Lower leg skin (tissue), 4 donors: ENCODE results near the gene ZFYVE28. TPM values are rescaled to one million over a fixed set of nuclear protein-coding genes. Genes with fewer than 3 reads are reported as not detected.

ENCODE experiments used
- DNase-seq, 2 donors: peaks; one replicate each; pipeline ENCODE4 v3.0.0-alpha.2; 2019; ENCODE audit warnings: low spot score in 2 of 2
- H3K4me3 ChIP-seq: fragments of 200-600 bp; sonication (generic); 2 replicates; pipeline ENCODE4 v1.5.1; 2017; ENCODE audit warnings: mild to moderate bottlenecking, low read depth; ENCODE audit not compliant: poor library complexity, severe bottlenecking
- CTCF ChIP-seq, 3 donors: fragments of 450-650 bp; IDR thresholded peaks; one replicate each; pipeline ENCODE4 v1.5.1; 2016; ENCODE audit warnings: antibody characterized with exemption in 3 of 3, mild to moderate bottlenecking in 3 of 3, moderate library complexity in 2 of 3
- POLR2A ChIP-seq, 2 donors: fragments of 450-650 bp; IDR thresholded peaks; one replicate each; pipeline ENCODE4 v1.6.1; 2016 to 2017; ENCODE audit warnings: antibody characterized with exemption in 2 of 2, mild to moderate bottlenecking in 1 of 2, moderate library complexity in 1 of 2
- WGBS, 2 donors: methylation state at CpG; one replicate each; pipeline ENCODE4 v1.1.5; 2018; 5-methylcytosine and 5-hydroxymethylcytosine counted together
- intact Hi-C: fragments of 100-400 bp; cut with DNase I; formaldehyde crosslinking; loops from one replicate; pipeline ENCODE4 v1.15.0; 2023; ENCODE audit warnings: low total_unique reads
- total RNA-seq, 4 donors: library from RNA; depleted of rRNA; stranded (reverse); fragments of >200 nt; gene quantifications; one replicate each; pipeline ENCODE4 v1.1.0, GENCODE V29; 2016

The ZFYVE28 gene
- total RNA-seq, 4 donors from 2014 or later = 5.0 to 12.8 (median 9.9) TPM

DNA sequence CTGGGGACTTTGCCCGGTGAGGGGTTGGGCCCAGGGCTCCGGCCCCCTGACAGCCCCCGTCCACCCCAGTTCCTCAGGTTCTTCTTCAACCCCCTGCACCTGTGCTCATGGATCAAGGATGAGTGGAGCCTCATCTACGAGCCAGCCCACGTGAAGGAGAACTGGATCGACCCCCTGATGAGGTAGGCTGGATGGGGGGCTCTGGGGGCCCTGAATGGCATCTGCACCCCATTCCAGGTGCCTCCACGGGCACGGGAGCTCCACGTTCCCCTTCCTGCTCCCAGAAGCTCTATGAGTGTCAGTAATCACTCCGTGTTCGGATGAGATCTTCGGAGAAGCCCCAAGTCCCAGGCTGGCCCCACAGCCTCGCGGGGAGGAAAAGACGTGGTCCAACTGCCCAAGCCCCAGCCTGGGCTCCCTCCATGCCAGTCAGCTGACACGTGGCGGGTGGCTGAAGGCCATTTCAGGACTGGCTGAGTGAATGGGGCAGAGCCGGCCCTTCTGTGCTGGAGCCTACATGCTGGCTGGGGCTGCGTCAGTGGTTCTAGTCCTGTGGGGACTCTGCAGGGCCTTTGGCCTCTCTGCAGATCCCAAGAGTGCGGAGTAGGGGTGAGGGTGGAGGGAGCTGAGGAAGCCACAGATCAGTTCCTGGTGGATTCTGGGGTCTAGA is 24.8 kb upstream of the ZFYVE28 start:
- H3K4me3 ChIP-seq = no peak overlapping the region
- intact Hi-C loops = no loop called here
- 82 to 90% methylated on average over 20 of the region's 20 CpGs for WGBS, 2 donors
- TF ChIP-seq POLR2A (IDR thresholded peaks at IDR 0.05) (no peak), CTCF (IDR thresholded peaks at IDR 0.05) (no peak)
- DNase-seq = no peak

DNA sequence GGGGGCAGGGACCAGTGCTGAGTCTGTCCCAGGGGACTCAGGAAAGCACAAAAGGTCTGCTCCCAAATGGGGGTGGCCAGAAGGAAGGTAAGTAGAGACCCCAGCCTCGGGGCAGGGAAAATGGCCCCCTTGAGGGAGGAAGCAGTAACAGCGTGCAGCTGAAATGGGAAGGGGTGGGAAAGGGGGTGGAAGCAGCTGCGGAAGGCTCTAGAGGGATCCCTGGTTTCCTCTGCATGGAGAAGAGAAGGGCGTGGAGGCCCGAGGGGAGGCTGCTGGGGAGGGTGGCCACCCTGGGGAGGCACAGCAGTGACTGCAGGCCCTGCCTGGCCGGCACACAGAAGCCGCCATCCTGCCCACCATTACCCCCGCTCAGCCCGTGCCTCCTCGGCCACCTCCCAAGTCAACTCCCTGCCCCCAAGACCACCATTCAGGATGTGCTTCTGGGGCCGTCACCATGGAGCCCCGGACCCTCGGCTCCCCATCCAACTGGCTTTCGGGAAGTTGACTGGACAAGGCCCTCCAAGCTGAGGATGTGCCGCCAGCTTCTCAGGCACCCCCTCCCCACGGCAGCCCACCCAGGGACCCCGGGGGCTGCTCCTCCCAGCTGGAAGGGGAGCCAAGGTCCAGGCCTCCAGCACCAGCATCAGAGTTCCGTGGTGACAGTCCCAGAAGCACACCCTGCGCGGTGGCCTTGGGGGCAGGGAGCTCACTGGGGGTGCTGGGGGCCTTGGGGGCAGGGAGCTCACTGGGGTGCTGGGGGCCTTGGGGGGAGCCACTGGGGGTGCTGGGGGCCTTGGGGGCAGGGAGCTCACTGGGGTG is 23.9 kb upstream of the ZFYVE28 start:
- no peak for TF ChIP-seq CTCF (IDR thresholded peaks at IDR 0.05)
- no peak for TF ChIP-seq POLR2A (IDR thresholded peaks at IDR 0.05)
- no peak overlapping the region for H3K4me3 ChIP-seq
- 67 to 69% methylated on average over 14 to 20 of the region's 20 CpGs for WGBS, 2 donors
- no peak for DNase-seq
- intact Hi-C loops = no loop called here

DNA sequence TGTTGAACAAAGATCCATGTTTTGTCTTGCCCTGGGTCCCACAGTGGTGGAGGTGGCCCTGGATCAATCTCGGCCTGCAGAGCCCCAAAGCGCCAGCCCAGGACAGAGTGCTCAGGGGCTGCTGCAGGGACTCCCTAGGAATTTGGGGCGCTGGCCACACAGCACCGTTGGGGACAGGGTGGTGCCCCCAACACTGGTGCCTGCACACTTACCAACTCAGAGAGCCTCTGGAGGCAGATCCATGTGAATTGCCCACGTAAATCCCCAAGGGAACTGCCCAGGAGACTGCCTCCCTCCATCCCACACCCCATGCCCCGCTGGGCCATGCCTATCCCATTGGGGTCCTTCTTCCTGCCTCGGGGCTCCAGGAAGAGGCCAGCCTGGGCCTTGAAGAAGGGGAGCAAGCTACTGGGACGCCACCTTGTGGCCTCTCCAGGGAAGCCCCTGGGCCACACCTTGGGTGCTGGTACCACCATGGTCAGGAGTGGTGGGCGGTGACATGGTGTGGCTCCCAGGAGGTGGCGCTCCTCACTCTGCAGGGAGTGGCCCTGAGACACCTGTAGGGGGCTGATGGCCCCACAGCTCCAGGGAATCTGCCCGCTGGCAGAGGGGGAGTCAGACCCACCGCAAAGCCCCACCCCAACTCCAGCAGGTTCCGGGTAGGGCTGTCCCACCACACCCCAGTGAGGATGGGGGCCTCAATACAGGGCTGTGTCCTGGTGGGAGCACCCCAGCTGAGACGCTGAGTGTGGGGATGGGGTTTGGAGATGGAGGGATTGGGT is 23.1 kb upstream of the ZFYVE28 start:
- DNase-seq = no peak
- H3K4me3 ChIP-seq = no peak overlapping the region
- intact Hi-C loops = no loop called here
- TF ChIP-seq POLR2A (IDR thresholded peaks at IDR 0.05) (no peak), CTCF (IDR thresholded peaks at IDR 0.05) (no peak)
- 51 to 64% methylated on average over 7 to 13 of the region's 14 CpGs for WGBS, 2 donors

- intact Hi-C loops = no loop called here
- no peak overlapping the region for H3K4me3 ChIP-seq
- DNase-seq = no peak
- TF ChIP-seq POLR2A (IDR thresholded peaks at IDR 0.05) (no peak), CTCF (IDR thresholded peaks at IDR 0.05) (no peak)
- WGBS, 2 donors = 75 to 79% methylated on average over 12 to 14 of the region's 16 CpGs
These were observed 20.6 kb upstream of the ZFYVE28 start for GRCh38 chr4:2438822-2439718.
